CD1c-positive myeloid dendritic cell (primary cell): Measurements from ENCODE around the gene FANCC.
A peak's percentile ranks its signal among the peaks of the same experiment; 100 is the strongest.
"Not testable (repeated sequence)": the region's sequence is repeated elsewhere in the genome, so short reads cannot be mapped to it uniquely, and the experiment has no call there.

Experiments used
- DNase-seq: peaks from one replicate; pipeline ENCODE4 v3.0.0-alpha.2; 2016; ENCODE audit errors: extremely low spot score

FANCC gene

GRCh38 chr9:95330720-95331404, 13.4 kb upstream of the FANCC start:
- no peak for DNase-seq

- DNase-seq = not testable (repeated sequence)
Observed at GRCh38 chr9:95329061-95329460, 11.6 kb upstream of the FANCC start.

- DNase-seq = no peak
Observed at GRCh38 chr9:95327239-95327865, 9.8 kb upstream of the FANCC start.

GRCh38 chr9:95325221-95325620, 7.7 kb upstream of the FANCC start:
- no peak for DNase-seq

- DNase-seq = no peak
Observed at GRCh38 chr9:95317893-95318211, 343 bp upstream of the FANCC start.

GRCh38 chr9:95316794-95317118, 753 bp downstream of the FANCC start:
- peak; percentile 24 for DNase-seq

- DNase-seq = no peak
Observed at GRCh38 chr9:95316274-95316673, 1.2 kb downstream of the FANCC start.

- DNase-seq = no peak
Observed at GRCh38 chr9:95315108-95315746, 2.3 kb downstream of the FANCC start.

- peak; percentile 38 for DNase-seq
Observed at GRCh38 chr9:95313010-95313498, 4.5 kb downstream of the FANCC start.

- no peak for DNase-seq
Observed at GRCh38 chr9:95311961-95312360, 5.5 kb downstream of the FANCC start.

GRCh38 chr9:95307538-95307937, 10.0 kb downstream of the FANCC start:
- DNase-seq = no peak

- no peak for DNase-seq
Observed at GRCh38 chr9:95306819-95307218, 10.7 kb downstream of the FANCC start.

- no peak for DNase-seq
Observed at GRCh38 chr9:95305770-95306492, 11.6 kb downstream of the FANCC start.

GRCh38 chr9:95302479-95302878, 15.0 kb downstream of the FANCC start:
- no peak for DNase-seq

GRCh38 chr9:95297760-95298159, 19.7 kb downstream of the FANCC start:
- no peak for DNase-seq

- DNase-seq = no peak
Observed at GRCh38 chr9:95297316-95297715, 20.2 kb downstream of the FANCC start.

- DNase-seq = no peak
Observed at GRCh38 chr9:95296761-95297160, 20.7 kb downstream of the FANCC start.

GRCh38 chr9:95293296-95293695, 24.2 kb downstream of the FANCC start:
- not testable (repeated sequence) for DNase-seq

GRCh38 chr9:95292226-95292625, 25.3 kb downstream of the FANCC start:
- DNase-seq = no peak

- DNase-seq = no peak
Observed at GRCh38 chr9:95286151-95286550, 31.4 kb downstream of the FANCC start.

- DNase-seq = no peak
Observed at GRCh38 chr9:95285307-95285706, 32.2 kb downstream of the FANCC start.
